Neural crest cell (in vitro differentiated cells): ENCODE measurements around the gene FN3KRP. TPM values are rescaled to one million over a fixed set of nuclear protein-coding genes. Genes with fewer than 3 reads are reported as not detected.

ENCODE experiments used
- DNase-seq: peaks from one replicate; pipeline ENCODE4 v3.0.0; 2021; ENCODE audit warnings: low read depth, mixed read lengths, low spot score
- H3K27ac Mint-ChIP-seq: one replicate; pipeline ENCODE4 v1.8.0; 2021; ENCODE audit warnings: mild to moderate bottlenecking, mixed read lengths; ENCODE audit not compliant: unreplicated experiment
- H3K27me3 Mint-ChIP-seq: 2 replicates; pipeline ENCODE4 v1.8.0; 2021; ENCODE audit warnings: low read depth, mild to moderate bottlenecking, mixed read lengths
- H3K36me3 Mint-ChIP-seq: 2 replicates; pipeline ENCODE4 v1.8.0; 2021; ENCODE audit warnings: low read depth, mild to moderate bottlenecking, mixed read lengths
- H3K4me1 Mint-ChIP-seq: 2 replicates; pipeline ENCODE4 v1.8.0; 2021; ENCODE audit warnings: mixed read lengths
- H3K4me3 Mint-ChIP-seq: one replicate; pipeline ENCODE4 v1.8.0; 2021; ENCODE audit warnings: mild to moderate bottlenecking, mixed read lengths
- H3K9me3 Mint-ChIP-seq: 2 replicates; pipeline ENCODE4 v1.8.0; 2021; ENCODE audit warnings: mixed read lengths
- CTCF ChIP-seq: fragments of 200-600 bp; sonication (generic); conservative IDR thresholded peaks from 2 replicates; pipeline ENCODE4 v1.5.0; 2021; ENCODE audit warnings: antibody characterized with exemption, mild to moderate bottlenecking
- total RNA-seq: library from RNA; stranded (reverse); gene quantifications from 2 replicates; pipeline ENCODE4 v1.2.1, GENCODE V29; 2021

The FN3KRP gene
- total RNA-seq, 1 donor from 2014 or later = 44.1 TPM

- H3K27me3 Mint-ChIP-seq = no peaks in the 10 kb centered on the region
- no peak for TF ChIP-seq CTCF
- no peak overlapping the region for H3K4me3 Mint-ChIP-seq
- H3K4me1 Mint-ChIP-seq = no peaks in the 10 kb centered on the region
- no peak for DNase-seq
- peaks cover 21% of the 10 kb centered on the region for H3K36me3 Mint-ChIP-seq
- H3K27ac Mint-ChIP-seq = no peak overlapping the region
- peaks cover 4% of the 10 kb centered on the region for H3K9me3 Mint-ChIP-seq
These were observed 13.2 kb downstream of the FN3KRP start for GRCh38 chr17:82729479-82730260.

DNA sequence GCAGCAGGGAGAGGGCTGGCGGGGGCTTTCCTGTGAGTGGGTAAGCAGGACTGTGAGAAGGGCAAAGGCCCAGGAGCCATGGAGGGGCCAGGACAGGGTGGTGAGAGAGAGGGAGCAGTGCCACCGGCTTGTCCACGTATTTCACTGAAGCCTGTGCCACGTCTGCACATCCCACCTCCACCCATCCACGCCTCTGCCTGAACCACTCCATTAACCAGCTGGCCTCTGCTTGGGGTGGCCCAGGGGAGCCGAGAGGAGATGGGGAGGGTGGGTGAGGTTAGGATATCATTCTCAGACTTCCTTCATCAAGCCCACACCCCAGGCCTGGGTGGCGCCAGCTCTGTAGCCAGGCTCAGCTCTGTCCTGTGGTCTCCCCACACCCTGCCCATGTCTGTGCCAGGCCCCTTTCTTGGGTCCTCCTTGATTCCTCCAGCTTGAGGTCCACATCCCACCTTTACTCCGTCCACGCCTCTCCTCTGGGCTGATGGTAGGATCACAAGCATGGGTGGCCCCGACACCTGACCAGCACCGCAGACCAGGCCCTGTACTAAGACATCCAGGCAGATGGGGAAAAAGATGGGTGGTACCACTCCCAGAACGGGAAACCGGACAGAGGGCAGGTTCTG, 15.7 kb downstream of the FN3KRP start:
- Mint-ChIP-seq H3K4me3 (no peak overlapping the region), H3K9me3 (peaks cover 4% of the 10 kb centered on the region), H3K4me1 (no peaks in the 10 kb centered on the region), H3K36me3 (peaks cover 21% of the 10 kb centered on the region), H3K27me3 (no peaks in the 10 kb centered on the region), H3K27ac (peak overlapping the region; percentile 27)
- no peak for TF ChIP-seq CTCF
- DNase-seq = no peak

DNA sequence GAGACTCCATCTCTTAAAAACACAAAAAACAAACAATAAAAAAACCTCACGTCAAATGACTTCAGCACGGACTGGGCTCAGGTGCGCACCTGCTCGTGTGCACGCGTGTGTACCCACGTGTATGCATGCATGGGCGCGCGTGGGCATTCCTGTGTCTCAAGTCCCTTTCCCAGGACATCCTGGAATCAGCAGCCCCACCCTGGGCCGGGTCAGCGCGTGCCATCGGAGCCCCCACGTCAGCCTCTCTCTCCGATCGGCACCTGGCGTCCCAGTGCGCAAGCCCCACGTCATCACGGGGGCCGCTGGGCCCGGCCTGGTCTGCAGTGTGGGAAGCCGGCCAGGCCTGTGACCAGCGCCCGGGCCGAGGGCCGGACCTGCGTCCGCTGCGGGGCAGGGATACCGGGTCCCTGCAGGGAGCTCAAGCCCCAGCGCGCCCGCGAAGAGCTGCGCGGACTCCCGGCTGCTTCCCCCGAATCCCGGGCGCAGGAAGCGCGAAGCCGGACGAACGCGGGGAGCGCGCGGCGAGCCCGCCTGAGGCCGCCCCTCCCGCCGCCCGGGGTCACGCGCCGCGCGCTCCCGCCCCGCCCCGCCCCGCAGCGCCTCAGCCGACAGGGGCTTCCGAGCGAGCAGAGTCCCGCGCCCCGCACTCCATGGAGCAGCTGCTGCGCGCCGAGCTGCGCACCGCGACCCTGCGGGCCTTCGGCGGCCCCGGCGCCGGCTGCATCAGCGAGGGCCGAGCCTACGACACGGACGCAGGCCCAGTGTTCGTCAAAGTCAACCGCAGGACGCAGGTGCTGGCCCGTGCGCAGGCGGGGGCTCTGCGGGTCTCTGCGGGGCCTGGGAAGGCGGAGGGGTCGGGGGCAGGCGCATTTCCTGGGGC, 18.7 kb downstream of the FN3KRP start, which contains the start of gene FN3K:
TSS of gene FN3K (plus strand) at position 629 of the 880 bp plus-strand sequence. CDS start at position 651, 22 bp downstream.
- peaks cover 6% of the 10 kb centered on the region for H3K9me3 Mint-ChIP-seq
- H3K4me3 Mint-ChIP-seq = peak within 1 kb of the TSS; percentile 81
- no peak within 1 kb of the TSS for H3K27ac Mint-ChIP-seq
- H3K27me3 Mint-ChIP-seq = no peaks in the 10 kb centered on the region
- no peaks in the 10 kb centered on the region for H3K4me1 Mint-ChIP-seq
- TF ChIP-seq CTCF = no peak
- H3K36me3 Mint-ChIP-seq = peaks cover 22% of the 10 kb centered on the region
- DNase-seq = peak; percentile 50

GRCh38 chr17:82736511-82737185, 20.1 kb downstream of the FN3KRP start:
- Mint-ChIP-seq H3K27ac (no peak overlapping the region), H3K36me3 (peaks cover 36% of the 10 kb centered on the region), H3K4me1 (no peaks in the 10 kb centered on the region), H3K27me3 (no peaks in the 10 kb centered on the region), H3K9me3 (peaks cover 15% of the 10 kb centered on the region), H3K4me3 (no peak overlapping the region)
- TF ChIP-seq CTCF = no peak
- no peak for DNase-seq
